K562 (cell line): ENCODE results near the gene KAT2B. TPM values are rescaled to one million over a fixed set of nuclear protein-coding genes. Genes with fewer than 3 reads are reported as not detected.

Experiments used
- ARHGAP35 ChIP-seq: fragments of 450-650 bp; IDR thresholded peaks from 2 replicates; pipeline ENCODE4 v1.6.1; 2018; ENCODE audit not compliant: partially characterized antibody
- ATF6 ChIP-seq: sonication (generic); formaldehyde crosslinking; IDR thresholded peaks from 2 replicates; pipeline ENCODE4 v1.4.0; 2020; ENCODE audit warnings: mild to moderate bottlenecking, missing genetic modification reagents
- CHD7 ChIP-seq: fragments of 200-600 bp; sonication (generic); IDR thresholded peaks from one replicate; pipeline ENCODE4 v1.6.1; 2012; ENCODE audit warnings: mild to moderate bottlenecking, low read depth, low read length, inconsistent platforms
- EGR1 ChIP-seq: fragments of 450-650 bp; conservative IDR thresholded peaks from 2 replicates; pipeline ENCODE4 v1.6.1; 2017; ENCODE audit warnings: mild to moderate bottlenecking
- GTF2E2 ChIP-seq: fragments of 200-800 bp; sonication (Bioruptor generic); IDR thresholded peaks from 2 replicates; pipeline ENCODE4 v1.6.1; 2016; ENCODE audit warnings: missing genetic modification characterization, missing compliant biosample characterization
- KAT2B ChIP-seq: IDR thresholded peaks from one replicate; pipeline ENCODE4 v1.6.1; 2012; ENCODE audit warnings: low read depth, mild to moderate bottlenecking, control low read depth, inconsistent platforms, low read length, moderate library complexity
- KAT7 ChIP-seq: sonication (generic); formaldehyde crosslinking; IDR thresholded peaks from 2 replicates; pipeline ENCODE4 v1.8.0; 2022; ENCODE audit warnings: missing genetic modification reagents, mild to moderate bottlenecking, borderline replicate concordance
- NFE2L1 ChIP-seq: fragments of 450-650 bp; IDR thresholded peaks from 2 replicates; pipeline ENCODE4 v1.6.1; 2016; ENCODE audit warnings: missing genetic modification characterization, low read depth, mild to moderate bottlenecking, missing compliant biosample characterization, moderate library complexity, borderline replicate concordance
- OTX1 ChIP-seq: fragments of 450-650 bp; formaldehyde crosslinking; IDR thresholded peaks from 2 replicates; pipeline ENCODE4 v1.4.0; 2022; ENCODE audit warnings: mild to moderate bottlenecking
- SMAD4 ChIP-seq: fragments of 250-450 bp; sonication (Bioruptor Pico); conservative IDR thresholded peaks from 2 replicates; pipeline ENCODE4 v1.8.0; 2021; ENCODE audit warnings: inconsistent platforms, mild to moderate bottlenecking, moderate library complexity
- TCF7L2 ChIP-seq: fragments of 150-350 bp; IDR thresholded peaks from 2 replicates; pipeline ENCODE4 v1.6.1; 2016; ENCODE audit warnings: low read depth, mild to moderate bottlenecking, low read length, moderate library complexity
- TSC22D4 ChIP-seq: fragments of 450-650 bp; IDR thresholded peaks from 2 replicates; pipeline ENCODE4 v1.6.1; 2016; ENCODE audit warnings: missing genetic modification characterization, missing biosample characterization, control low read depth
- ZNF146 ChIP-seq: IDR thresholded peaks from one replicate; pipeline ENCODE4 v1.6.1; 2018; ENCODE audit warnings: missing compliant biosample characterization; ENCODE audit not compliant: unreplicated experiment
- ZNF76 ChIP-seq: fragments of 250-450 bp; sonication (Bioruptor Pico); IDR thresholded peaks from 2 replicates; pipeline ENCODE4 v1.4.0; 2020; ENCODE audit warnings: mild to moderate bottlenecking, moderate library complexity, borderline replicate concordance
- polyA plus RNA-seq, 8 experiments: library from polyadenylated mRNA; depleted of rRNA in 4 of 8; stranded (reverse) in 5 of 8; unstranded in 3 of 8; fragments of >200 nt; fragmentation: Nextera tagmentation in 2 of 8; fragmentation: Illumina TruSeq in 1 of 8; extraction: Ambion mirVana in 2 of 8; extraction: Trizol in 1 of 8; gene quantifications; 2 replicates each; pipeline versions ENCODE4 v1.2.1 to v1.2.3, GENCODE V29; 2011 to 2014; ENCODE audit warnings: inconsistent platforms in 1 of 8, missing spikeins in 1 of 8
- total RNA-seq, 7 experiments: library from RNA; depleted of rRNA in 6 of 7; stranded (reverse); fragments of >200 nt in 6 of 7; fragmentation: Illumina TruSeq in 2 of 7; extraction: Trizol in 2 of 7; gene quantifications; 2 replicates each; pipeline versions ENCODE4 v1.2.1 to v1.2.3, GENCODE V29; 2011 to 2021; ENCODE audit warnings: low replicate concordance in 1 of 7

KAT2B gene
- total and polyA plus RNA-seq, 9 of the 15 experiments (the other 6 are each of a cell fraction or from before 2014, with no cell fraction given) = 3.3 to 14.9 (median 12.2) TPM

- no peak for TF ChIP-seq CHD7
- peak; percentile 16; the same call in 1 of the 2 replicates for TF ChIP-seq GTF2E2
- no peak for TF ChIP-seq TCF7L2
- no peak for TF ChIP-seq ARHGAP35
- TF ChIP-seq TSC22D4 (tag) = no peak
- TF ChIP-seq OTX1 (CRISPR knock-in tag) = 0 out of 2 replicates have a peak, but pooled peaks have one; percentile 26
- peak; percentile 48; the same call in 1 of the 2 replicates for TF ChIP-seq EGR1
- no peak for TF ChIP-seq KAT2B
- no peak for TF ChIP-seq NFE2L1
- TF ChIP-seq ATF6 (CRISPR knock-in tag) = no peak
- no peak for TF ChIP-seq ZNF76 (CRISPR knock-in tag)
- TF ChIP-seq ZNF146 (CRISPR knock-in tag) = no peak
- peak; percentile 84 for TF ChIP-seq SMAD4 (CRISPR knock-in tag)
- TF ChIP-seq KAT7 (CRISPR knock-in tag) = peak; percentile 47; the same call in 1 of the 2 replicates
Measured at GRCh38 chr3:20185679-20186599, 145.7 kb downstream of the KAT2B start, which contains the start of gene SGO1 (continued).
